Kidney (tissue), 14 donors: ENCODE data around the gene PLCB3. TPM values are rescaled to one million over a fixed set of nuclear protein-coding genes. Genes with fewer than 3 reads are reported as not detected.

ENCODE experiments used
- DNase-seq, 5 donors: peaks; one replicate each; pipeline ENCODE4 v3.0.0-alpha.2; 2013 to 2020
- FAIRE-seq: peaks from 2 replicates; lab custom pipeline; 2012; peaks lifted over from hg19 to GRCh38; lab: Jason Lieb, UNC
- H3K27ac ChIP-seq, 2 donors: one replicate each; pipeline ENCODE4 v1.7.0; 2013; ENCODE audit warnings: low read depth in 2 of 2, low read length in 2 of 2, inconsistent platforms in 1 of 2
- H3K27me3 ChIP-seq: one replicate; pipeline ENCODE4 v1.7.1; 2013; ENCODE audit warnings: low read length, inconsistent platforms; ENCODE audit not compliant: control insufficient read depth, insufficient read depth
- H3K36me3 ChIP-seq, 3 donors: one replicate each; pipeline versions ENCODE4 v1.7.0 to v1.7.1; 2013; ENCODE audit warnings: low read length in 3 of 3, control low read depth in 1 of 3, inconsistent platforms in 1 of 3; ENCODE audit not compliant: insufficient read depth in 3 of 3, control insufficient read depth in 2 of 3
- H3K4me1 ChIP-seq, 3 donors: one replicate each; pipeline versions ENCODE4 v1.7.0 to v1.7.1; 2013; ENCODE audit warnings: low read length in 3 of 3, inconsistent platforms in 1 of 3, low read depth in 1 of 3; ENCODE audit not compliant: control insufficient read depth in 2 of 3, insufficient read depth in 2 of 3
- H3K4me3 ChIP-seq, 3 donors: one replicate each; pipeline versions ENCODE4 v1.7.0 to v1.8.1; 2013; ENCODE audit warnings: low read length in 3 of 3, control low read depth in 1 of 3, inconsistent platforms in 1 of 3
- H3K9ac ChIP-seq, 3 donors: one replicate each; pipeline versions ENCODE4 v1.7.0 to v1.7.1; 2013; ENCODE audit warnings: low read length in 3 of 3, control low read depth in 1 of 3, inconsistent platforms in 1 of 3
- H3K9me3 ChIP-seq, 3 donors: one replicate each; pipeline versions ENCODE4 v1.7.0 to v1.7.1; 2013; ENCODE audit warnings: low read length in 3 of 3, control low read depth in 1 of 3, inconsistent platforms in 1 of 3; ENCODE audit not compliant: control insufficient read depth in 2 of 3, insufficient read depth in 1 of 3
- CTCF ChIP-seq: IDR thresholded peaks from 3 replicates; pipeline ENCODE4 v1.5.1; 2012; ENCODE audit warnings: mild to moderate bottlenecking, moderate library complexity, borderline replicate concordance; ENCODE audit not compliant: insufficient read depth; ENCODE audit errors: extremely low read depth
- intact Hi-C: fragments of 100-400 bp; cut with DNase I; formaldehyde crosslinking; loops from one replicate; pipeline ENCODE4 v1.11.1; 2022
- polyA plus RNA-seq: library from polyadenylated mRNA; stranded (reverse); fragments of 350-450 nt; fragmentation: Illumina TruSeq; extraction: RNeasy Lipid Tissue Mini Kit (QIAGEN cat#74804); gene quantifications from one replicate; pipeline ENCODE4 v1.2.3, GENCODE V29; 2014; ENCODE audit warnings: low read depth, low replicate concordance; ENCODE audit not compliant: insufficient read depth
- total RNA-seq: library from RNA; stranded (reverse); fragmentation: NEBNext Ultra II Directional; extraction: Animal tissue kit (Norgen Biotek cat#: 25700); gene quantifications from one replicate; pipeline ENCODE4 v1.2.1, GENCODE V29; 2021
- donor health status: control.
- donor health status: control.
- donor health status: control.
- donor health status: control.
- donor health status: control.
- donor health status: DM: yes; HTN: yes; CAD: no.
- donor health status: Normal renal cell carcinoma (clear cell type).

Gene PLCB3
- total and polyA plus RNA-seq, 2 donors from 2014 or later: 9.6 to 24.6 TPM

- intact Hi-C loops: no loop called here
- no peak for TF ChIP-seq CTCF
- H3K27ac ChIP-seq: no peak overlapping the region
- FAIRE-seq (no peak), DNase-seq (peak in 1 of 5 donors; percentile 49)
- no peak overlapping the region for H3K9ac ChIP-seq
- peaks cover 34% of the 10 kb centered on the region for H3K27me3 ChIP-seq
- H3K4me3 ChIP-seq: no peak overlapping the region
- no peaks in the 10 kb centered on the region for H3K36me3 ChIP-seq
- H3K4me1 ChIP-seq: peaks cover 0 to 3% (median 0%) of the 10 kb centered on the region in 3 donors
- H3K9me3 ChIP-seq: no peaks in the 10 kb centered on the region
Measured at GRCh38 chr11:64291752-64292459, 40.6 kb downstream of the PLCB3 start.

- no peak for TF ChIP-seq CTCF
- Histone ChIP-seq H3K9ac (no peak overlapping the region), H3K9me3 (no peaks in the 10 kb centered on the region), H3K4me1 (peaks cover 0 to 3% (median 0%) of the 10 kb centered on the region in 3 donors), H3K27ac (no peak overlapping the region), H3K27me3 (peaks cover 39% of the 10 kb centered on the region), H3K36me3 (no peaks in the 10 kb centered on the region), H3K4me3 (no peak overlapping the region)
- FAIRE-seq (no peak), DNase-seq (no peak)
- intact Hi-C loops: no loop called here
Measured at GRCh38 chr11:64292460-64293254, 41.3 kb downstream of the PLCB3 start.

GRCh38 chr11:64294774-64295173 is 43.4 kb downstream of the PLCB3 start:
- H3K4me1 ChIP-seq: peaks cover 0 to 11% (median 0%) of the 10 kb centered on the region in 3 donors
- FAIRE-seq (no peak), DNase-seq (no peak)
- peaks cover 47% of the 10 kb centered on the region for H3K27me3 ChIP-seq
- no peak overlapping the region for H3K9ac ChIP-seq
- intact Hi-C loops: no loop called here
- no peaks in the 10 kb centered on the region for H3K9me3 ChIP-seq
- no peaks in the 10 kb centered on the region for H3K36me3 ChIP-seq
- H3K4me3 ChIP-seq: no peak overlapping the region
- no peak overlapping the region for H3K27ac ChIP-seq
- TF ChIP-seq CTCF: no peak
